ENCODE measurements around the gene RGL1.

DNA sequence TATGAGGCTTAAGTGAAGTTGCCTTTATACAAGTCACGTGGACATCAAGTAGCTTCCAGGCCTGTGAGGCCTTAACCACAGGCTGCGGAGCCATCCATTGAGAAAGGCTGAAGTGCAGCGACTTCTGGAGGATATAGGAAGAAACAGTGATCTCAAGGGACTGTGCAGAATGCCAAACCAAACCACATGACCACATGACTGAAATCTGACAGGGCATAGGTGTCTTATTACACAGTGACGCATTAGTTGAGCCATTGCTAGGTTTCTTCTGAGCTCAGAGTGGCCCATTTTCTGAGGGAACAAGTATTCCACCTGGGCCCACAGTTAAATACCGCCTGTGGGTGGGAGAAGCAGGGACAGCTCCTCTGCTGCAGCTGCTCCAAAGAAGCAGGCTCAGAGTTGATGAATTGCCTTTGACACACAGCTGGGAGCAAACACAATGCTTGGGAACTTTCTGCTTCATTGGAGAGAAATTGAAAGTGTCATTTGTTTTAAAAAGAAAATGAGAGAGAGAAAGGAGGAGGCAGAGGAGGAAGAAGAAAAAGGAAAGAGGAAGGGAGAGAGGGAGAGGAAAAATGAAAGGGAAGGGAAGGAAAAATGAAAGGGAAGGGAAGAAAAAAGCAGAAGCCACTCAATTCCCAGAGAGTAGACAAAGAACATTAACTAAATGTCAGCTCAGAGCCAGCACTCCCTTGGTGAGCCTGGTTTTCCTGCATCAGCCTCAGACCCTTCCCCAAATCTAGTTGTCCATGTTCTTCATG lies 138.2 kb downstream of the RGL1 start:
- TF ChIP-seq, protein P1, sequence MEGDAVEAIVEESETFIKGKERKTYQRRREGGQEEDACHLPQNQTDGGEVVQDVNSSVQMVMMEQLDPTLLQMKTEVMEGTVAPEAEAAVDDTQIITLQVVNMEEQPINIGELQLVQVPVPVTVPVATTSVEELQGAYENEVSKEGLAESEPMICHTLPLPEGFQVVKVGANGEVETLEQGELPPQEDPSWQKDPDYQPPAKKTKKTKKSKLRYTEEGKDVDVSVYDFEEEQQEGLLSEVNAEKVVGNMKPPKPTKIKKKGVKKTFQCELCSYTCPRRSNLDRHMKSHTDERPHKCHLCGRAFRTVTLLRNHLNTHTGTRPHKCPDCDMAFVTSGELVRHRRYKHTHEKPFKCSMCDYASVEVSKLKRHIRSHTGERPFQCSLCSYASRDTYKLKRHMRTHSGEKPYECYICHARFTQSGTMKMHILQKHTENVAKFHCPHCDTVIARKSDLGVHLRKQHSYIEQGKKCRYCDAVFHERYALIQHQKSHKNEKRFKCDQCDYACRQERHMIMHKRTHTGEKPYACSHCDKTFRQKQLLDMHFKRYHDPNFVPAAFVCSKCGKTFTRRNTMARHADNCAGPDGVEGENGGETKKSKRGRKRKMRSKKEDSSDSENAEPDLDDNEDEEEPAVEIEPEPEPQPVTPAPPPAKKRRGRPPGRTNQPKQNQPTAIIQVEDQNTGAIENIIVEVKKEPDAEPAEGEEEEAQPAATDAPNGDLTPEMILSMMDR (IDR thresholded peaks at IDR 0.05), result no peak
- no peak for TF ChIP-seq EZH2 (IDR thresholded peaks at IDR 0.05)
- no peak for TF ChIP-seq EZH2phosphoT487 (IDR thresholded peaks at IDR 0.05)
